ENCODE data around the gene ANKRD10.

DNA sequence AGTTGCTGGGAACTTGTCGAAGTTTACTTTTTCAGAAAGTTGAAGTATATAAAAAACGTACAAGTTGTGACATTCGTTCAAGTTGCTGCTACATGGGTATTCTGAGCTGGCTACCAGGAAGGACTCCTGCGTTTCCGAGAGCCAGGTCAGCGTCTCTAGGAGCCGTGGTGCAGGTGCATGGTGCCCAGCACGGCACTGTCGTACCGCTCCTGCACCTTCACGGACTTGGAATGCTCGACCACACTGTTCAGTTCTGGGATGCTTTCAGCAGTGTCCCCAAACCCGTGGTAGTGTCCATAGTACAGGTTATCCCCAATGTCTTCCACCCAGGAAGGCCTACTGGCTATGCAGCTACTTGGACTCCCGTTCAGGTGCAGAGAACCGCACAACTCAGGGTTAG, 35.4 kb downstream of the ANKRD10 start:
- TF ChIP-seq CTCF (IDR thresholded peaks at IDR 0.05; ENCODE audit: borderline replicate concordance, extremely low read depth, low read length, poor library complexity, severe bottlenecking) (no peak), EZH2 (IDR thresholded peaks at IDR 0.05; ENCODE audit: borderline replicate concordance, low read depth, low read length, severe bottlenecking) (no peak)
